HepG2 (cell line): ENCODE results near the gene POU2AF2. TPM values are rescaled to one million over a fixed set of nuclear protein-coding genes. Genes with fewer than 3 reads are reported as not detected.

Experiments
- BRD4 ChIP-seq: sonication (generic); formaldehyde crosslinking; IDR thresholded peaks from 2 replicates; pipeline ENCODE4 v1.4.0; 2020; ENCODE audit warnings: missing genetic modification reagents
- CBX5 ChIP-seq: sonication (generic); formaldehyde crosslinking; IDR thresholded peaks from 2 replicates; pipeline ENCODE4 v1.4.0; 2020; ENCODE audit warnings: missing genetic modification reagents, borderline replicate concordance
- CC2D1A ChIP-seq: sonication (generic); formaldehyde crosslinking; IDR thresholded peaks from 2 replicates; pipeline ENCODE4 v1.8.1; 2023; ENCODE audit warnings: mild to moderate bottlenecking, missing genetic modification reagents
- HDAC6 ChIP-seq: fragments of 200-600 bp; sonication (generic); IDR thresholded peaks from 2 replicates; pipeline ENCODE4 v1.7.0; 2017; ENCODE audit warnings: mild to moderate bottlenecking, antibody characterized with exemption, low read length, low read depth
- ISL2 ChIP-seq: sonication (generic); formaldehyde crosslinking; IDR thresholded peaks from 2 replicates; pipeline ENCODE4 v1.5.0; 2020; ENCODE audit warnings: missing genetic modification reagents
- NFIC ChIP-seq: IDR thresholded peaks from 2 replicates; pipeline ENCODE4 v1.6.1; 2012; ENCODE audit warnings: mild to moderate bottlenecking, low read length, inconsistent platforms
- NR2F2 ChIP-seq: IDR thresholded peaks from 2 replicates; pipeline ENCODE4 v1.6.1; 2012; ENCODE audit warnings: low read depth, inconsistent platforms, borderline replicate concordance
- PHF21A ChIP-seq: sonication (generic); formaldehyde crosslinking; IDR thresholded peaks from 2 replicates; pipeline ENCODE4 v1.5.0; 2020; ENCODE audit warnings: mild to moderate bottlenecking, missing genetic modification reagents
- PRDM15 ChIP-seq: sonication (generic); formaldehyde crosslinking; IDR thresholded peaks from 2 replicates; pipeline ENCODE4 v1.4.0; 2020; ENCODE audit warnings: missing genetic modification reagents
- SOX13 ChIP-seq, 3 experiments: fragments of 450-650 bp in 1 of 3; sonication (generic) in 1 of 3; formaldehyde crosslinking in 1 of 3; IDR thresholded peaks in 2 of 3; conservative IDR thresholded peaks in 1 of 3; 2 replicates each; pipeline versions ENCODE4 v1.5.0 to v1.6.1; 2016 to 2020; ENCODE audit warnings: antibody characterized with exemption in 1 of 3, mild to moderate bottlenecking in 1 of 3, missing compliant biosample characterization in 1 of 3, missing genetic modification reagents in 1 of 3, moderate library complexity in 1 of 3
- SOX5 ChIP-seq: IDR thresholded peaks from 2 replicates; pipeline ENCODE4 v1.6.1; 2016; ENCODE audit warnings: borderline replicate concordance
- SSRP1 ChIP-seq: IDR thresholded peaks from 2 replicates; pipeline ENCODE4 v1.6.1; 2016; ENCODE audit warnings: control low read depth
- TP53 ChIP-seq: sonication (generic); formaldehyde crosslinking; conservative IDR thresholded peaks from 2 replicates; pipeline ENCODE4 v1.4.0; 2020; ENCODE audit warnings: missing genetic modification reagents
- ZBTB38 ChIP-seq: sonication (generic); formaldehyde crosslinking; IDR thresholded peaks from 2 replicates; pipeline ENCODE4 v1.5.1; 2020; ENCODE audit warnings: mild to moderate bottlenecking, missing genetic modification reagents
- ZC3H13 ChIP-seq: sonication (generic); formaldehyde crosslinking; IDR thresholded peaks from 2 replicates; pipeline ENCODE4 v1.8.1; 2023; ENCODE audit warnings: mild to moderate bottlenecking, missing genetic modification reagents, moderate library complexity
- ZNF451 ChIP-seq: sonication (generic); formaldehyde crosslinking; IDR thresholded peaks from 2 replicates; pipeline ENCODE4 v1.5.0; 2020; ENCODE audit warnings: mild to moderate bottlenecking, missing genetic modification reagents
- ZNF530 ChIP-seq: sonication (generic); formaldehyde crosslinking; IDR thresholded peaks from 2 replicates; pipeline ENCODE4 v1.5.0; 2020; ENCODE audit warnings: low read depth, mild to moderate bottlenecking, missing genetic modification reagents
- ZNF546 ChIP-seq: sonication (generic); formaldehyde crosslinking; conservative IDR thresholded peaks from 2 replicates; pipeline ENCODE4 v1.8.1; 2023; ENCODE audit warnings: mild to moderate bottlenecking, missing genetic modification reagents
- ZNF652 ChIP-seq: IDR thresholded peaks from 2 replicates; pipeline ENCODE4 v1.6.1; 2016; ENCODE audit warnings: low read depth, borderline replicate concordance
- ZNF850 ChIP-seq: sonication (generic); formaldehyde crosslinking; conservative IDR thresholded peaks from 2 replicates; pipeline ENCODE4 v1.9.0; 2021; ENCODE audit warnings: mild to moderate bottlenecking, missing genetic modification reagents
- ZSCAN21 ChIP-seq: sonication (generic); formaldehyde crosslinking; IDR thresholded peaks from 2 replicates; pipeline ENCODE4 v1.8.0; 2022; ENCODE audit warnings: mild to moderate bottlenecking, missing genetic modification reagents, moderate library complexity, borderline replicate concordance
- polyA plus RNA-seq, 8 experiments: library from polyadenylated mRNA; depleted of rRNA in 3 of 8; stranded (reverse) in 7 of 8; unstranded in 1 of 8; fragments of >200 nt; fragmentation: Illumina TruSeq in 4 of 8; extraction: Trizol in 4 of 8; gene quantifications; 2 replicates each; pipeline versions ENCODE4 v1.2.1 to v1.2.3, GENCODE V29; 2011 to 2016; ENCODE audit warnings: low read depth in 4 of 8, missing spikeins in 1 of 8, mixed read lengths in 1 of 8; ENCODE audit not compliant: insufficient read depth in 1 of 8
- total RNA-seq, 5 experiments: library from RNA; depleted of rRNA; stranded (reverse); fragments of >200 nt; fragmentation: Illumina TruSeq; extraction: Trizol; gene quantifications; 2 replicates each; pipeline ENCODE4 v1.2.3, GENCODE V29; 2016; ENCODE audit warnings: low read depth in 1 of 5
- TF ChIP-seq, protein P1 (sequence below): IDR thresholded peaks from 2 replicates; pipeline ENCODE4 v1.6.1; 2012; ENCODE audit warnings: low read depth, low read length, improper control_type of control experiment
- TF ChIP-seq, protein P2 (sequence below): sonication (generic); formaldehyde crosslinking; IDR thresholded peaks from 2 replicates; pipeline ENCODE4 v1.5.0; 2020; ENCODE audit warnings: missing genetic modification reagents, mild to moderate bottlenecking, borderline replicate concordance

Gene POU2AF2
- total and polyA plus RNA-seq, 2 of the 13 experiments (the other 11 are each of a cell fraction or from before 2014, with no cell fraction given), result 0.11 TPM; not detected in 1

- peak; percentile 89 for TF ChIP-seq PRDM15
- 0 out of 2 replicates have a peak, but pooled peaks have one; percentile 38 for TF ChIP-seq ZBTB38 (CRISPR knock-in tag)
- TF ChIP-seq, protein P1, sequence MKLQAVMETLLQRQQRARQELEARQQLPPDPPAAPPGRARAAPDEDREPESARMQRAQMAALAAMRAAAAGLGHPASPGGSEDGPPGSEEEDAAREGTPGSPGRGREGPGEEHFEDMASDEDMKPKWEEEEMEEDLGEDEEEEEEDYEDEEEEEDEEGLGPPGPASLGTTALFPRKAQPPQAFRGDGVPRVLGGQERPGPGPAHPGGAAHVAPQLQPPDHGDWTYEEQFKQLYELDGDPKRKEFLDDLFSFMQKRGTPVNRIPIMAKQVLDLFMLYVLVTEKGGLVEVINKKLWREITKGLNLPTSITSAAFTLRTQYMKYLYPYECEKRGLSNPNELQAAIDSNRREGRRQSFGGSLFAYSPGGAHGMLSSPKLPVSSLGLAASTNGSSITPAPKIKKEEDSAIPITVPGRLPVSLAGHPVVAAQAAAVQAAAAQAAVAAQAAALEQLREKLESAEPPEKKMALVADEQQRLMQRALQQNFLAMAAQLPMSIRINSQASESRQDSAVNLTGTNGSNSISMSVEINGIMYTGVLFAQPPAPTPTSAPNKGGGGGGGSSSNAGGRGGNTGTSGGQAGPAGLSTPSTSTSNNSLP, result peak; percentile 54; the same call in 1 of the 2 replicates
- no peak for TF ChIP-seq HDAC6
- TF ChIP-seq ZNF652 (CRISPR knock-in tag), result peak; percentile 49; the same call in 1 of the 2 replicates
- peak; percentile 38; the same call in 1 of the 2 replicates for TF ChIP-seq BRD4 (CRISPR knock-in tag)
- TF ChIP-seq CBX5, result no peak
- peak; percentile 89 for TF ChIP-seq SOX5 (CRISPR knock-in tag)
- peak; percentile 91 for TF ChIP-seq ISL2
- no peak for TF ChIP-seq ZNF850 (CRISPR knock-in tag)
- no peak for TF ChIP-seq CC2D1A (CRISPR knock-in tag)
- TF ChIP-seq NFIC, result peak; percentile 96
- 0 out of 2 replicates have a peak, but pooled peaks have one; percentile 69 for TF ChIP-seq ZC3H13 (CRISPR knock-in tag)
- peak; percentile 98 for TF ChIP-seq PHF21A (CRISPR knock-in tag)
- 0 out of 2 replicates have a peak, but pooled peaks have one; percentile 37 for TF ChIP-seq TP53
- TF ChIP-seq ZNF546, result peak; percentile 80; the same call in 1 of the 2 replicates
- TF ChIP-seq NR2F2, result peak; percentile 95
- TF ChIP-seq ZNF530 (CRISPR knock-in tag), result no peak
- TF ChIP-seq SOX13 (IDR thresholded peaks at IDR 0.05), result peak; percentile 38; the same call in 1 of the 2 replicates
- peak in 1 of 2 experiments; percentile 85; a peak in 2 of 4 replicates for TF ChIP-seq SOX13 (CRISPR knock-in tag; conservative IDR thresholded peaks at IDR 0.05 in 1 of 2, IDR thresholded peaks at IDR 0.05 in 1 of 2)
- TF ChIP-seq ZNF451, result no peak
- peak; percentile 23; the same call in 1 of the 2 replicates for TF ChIP-seq ZSCAN21
- no peak for TF ChIP-seq SSRP1 (CRISPR knock-in tag)
- TF ChIP-seq, protein P2, sequence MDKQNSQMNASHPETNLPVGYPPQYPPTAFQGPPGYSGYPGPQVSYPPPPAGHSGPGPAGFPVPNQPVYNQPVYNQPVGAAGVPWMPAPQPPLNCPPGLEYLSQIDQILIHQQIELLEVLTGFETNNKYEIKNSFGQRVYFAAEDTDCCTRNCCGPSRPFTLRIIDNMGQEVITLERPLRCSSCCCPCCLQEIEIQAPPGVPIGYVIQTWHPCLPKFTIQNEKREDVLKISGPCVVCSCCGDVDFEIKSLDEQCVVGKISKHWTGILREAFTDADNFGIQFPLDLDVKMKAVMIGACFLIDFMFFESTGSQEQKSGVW (CRISPR knock-in tag), result no peak
Measured at GRCh38 chr11:111334532-111335502, 89.3 kb downstream of the POU2AF2 start (continued).
